DND-41 (cell line): Measurements from ENCODE around the gene TRIM24.

Source experiments
- CTCF ChIP-seq: IDR thresholded peaks from 2 replicates; pipeline ENCODE4 v1.5.1; 2012; ENCODE audit warnings: borderline replicate concordance, low read length, moderate library complexity, mild to moderate bottlenecking; ENCODE audit not compliant: poor library complexity, severe bottlenecking; ENCODE audit errors: extremely low read depth
- EZH2 ChIP-seq: IDR thresholded peaks from 3 replicates; pipeline ENCODE4 v1.6.1; 2012; ENCODE audit warnings: borderline replicate concordance, low read depth, mild to moderate bottlenecking, moderate library complexity, low read length, inconsistent platforms; ENCODE audit not compliant: severe bottlenecking

GRCh38 chr7:138559448-138559847 is 99.4 kb downstream of the TRIM24 start:
- TF ChIP-seq CTCF (no peak), EZH2 (no peak)
